GM18502 (cell line): Measurements from ENCODE around the gene PHF2.

Experiments used
- ATAC-seq: cut with Tn5 transposase; IDR thresholded peaks from one replicate; pipeline ENCODE4 v1.9.1; 2021; ENCODE audit warnings: mild to moderate bottlenecking; ENCODE audit not compliant: unreplicated experiment, poor library complexity

The PHF2 gene

GRCh38 chr9:93622691-93623090 lies 46.3 kb downstream of the PHF2 start:
- no peak for ATAC-seq

GRCh38 chr9:93623753-93624152 lies 47.4 kb downstream of the PHF2 start:
- ATAC-seq = no peak

- ATAC-seq = no peak
Measured at GRCh38 chr9:93624431-93624834, 48.0 kb downstream of the PHF2 start.

GRCh38 chr9:93624977-93625376 lies 48.6 kb downstream of the PHF2 start:
- ATAC-seq = no peak

DNA sequence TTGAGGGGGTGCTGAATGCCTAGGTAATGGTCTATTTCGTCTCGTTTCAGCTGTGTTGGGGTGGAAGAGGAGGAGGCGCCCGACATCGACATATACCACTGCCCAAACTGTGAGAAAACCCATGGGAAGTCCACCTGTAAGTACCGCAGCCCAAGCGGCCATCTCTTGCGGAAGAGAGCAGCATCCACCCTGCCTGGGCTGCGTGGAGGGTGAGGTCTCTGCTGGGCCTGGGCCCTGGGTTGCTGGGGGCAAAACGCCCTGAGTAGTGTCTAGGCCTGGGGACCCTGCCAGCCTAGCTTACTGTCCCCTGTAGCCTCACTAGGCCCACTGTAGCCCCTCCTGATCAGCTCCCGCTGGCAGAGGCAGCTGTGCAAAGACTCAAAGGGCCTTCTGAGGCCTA lies 53.5 kb downstream of the PHF2 start:
- ATAC-seq = no peak

GRCh38 chr9:93630806-93631411 lies 54.5 kb downstream of the PHF2 start:
- no peak for ATAC-seq

DNA sequence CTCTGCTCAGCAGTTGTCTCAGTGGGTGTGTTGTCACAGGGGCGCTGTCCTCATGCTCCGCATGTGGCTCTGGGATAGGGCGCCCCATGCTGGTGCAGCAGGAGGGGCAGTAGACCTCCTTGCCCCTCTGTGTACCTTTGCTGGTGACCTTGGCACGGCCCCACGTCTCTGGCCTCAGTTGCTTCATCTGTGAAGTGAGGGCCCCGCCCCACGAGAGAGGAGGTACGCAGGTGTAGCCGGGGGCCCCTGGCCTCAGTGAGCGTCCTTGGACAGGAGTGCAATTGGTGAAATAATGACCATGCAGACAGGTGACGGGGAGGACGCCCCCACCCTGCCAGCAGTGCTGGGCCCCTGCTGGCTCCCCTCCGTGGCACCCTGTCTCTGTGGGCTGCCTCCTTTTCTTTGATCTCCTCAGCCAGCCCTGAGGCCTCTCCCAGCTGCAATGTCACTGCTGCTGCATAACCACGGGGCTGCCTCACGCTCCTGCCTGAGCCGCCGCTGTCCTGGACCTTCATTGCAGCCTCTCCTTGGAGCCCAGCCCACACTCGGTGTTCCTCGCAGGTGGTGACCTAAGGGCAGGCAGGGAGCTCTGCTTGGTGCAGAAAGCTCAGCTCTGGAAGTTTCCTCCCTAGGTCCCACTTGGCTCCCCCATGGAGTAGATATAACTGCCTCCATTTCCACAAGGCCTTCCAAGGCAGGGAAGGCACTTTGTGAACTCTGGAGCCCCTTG lies 57.3 kb downstream of the PHF2 start:
- ATAC-seq = no peak

DNA sequence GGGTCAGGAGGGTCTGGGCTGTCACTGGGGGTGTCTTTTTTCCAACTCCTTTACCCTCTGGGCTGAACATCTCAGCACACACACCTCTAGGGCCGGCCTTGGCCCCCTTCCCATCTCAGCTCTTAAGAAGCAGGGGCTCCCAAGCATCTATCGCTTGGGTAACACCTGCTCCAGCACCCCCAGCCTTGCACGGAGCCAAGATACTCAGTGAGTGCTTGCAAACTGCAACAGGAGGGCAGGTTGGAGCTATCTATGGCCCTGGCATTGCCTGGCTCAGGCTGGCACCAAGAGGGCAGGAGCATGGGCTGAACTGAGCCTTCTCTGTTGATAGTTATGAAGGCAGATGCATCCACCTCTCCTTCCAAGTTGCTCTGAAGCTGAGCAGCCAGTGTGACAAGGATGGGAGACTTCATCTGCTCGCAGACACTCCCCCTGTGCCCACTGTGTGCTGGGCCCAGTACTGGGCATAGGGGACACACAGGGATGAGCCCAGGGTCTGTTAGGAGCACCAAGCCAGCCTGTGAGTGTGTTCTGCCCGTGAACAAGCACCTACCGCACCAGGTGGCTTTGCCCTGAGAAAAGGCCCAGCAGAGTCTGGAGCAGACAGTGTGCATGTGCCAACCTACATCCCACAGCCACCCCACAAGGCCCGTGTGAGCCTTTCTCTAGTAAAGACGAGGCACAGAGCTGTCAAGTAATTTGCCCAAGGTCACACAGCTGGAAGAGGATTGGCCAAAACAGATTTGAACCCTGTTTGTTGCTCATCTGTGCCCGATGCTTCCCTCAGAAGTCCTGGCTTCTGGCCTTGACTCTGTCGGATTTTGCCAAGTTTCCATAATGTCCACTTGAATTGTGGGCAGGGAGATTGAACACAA lies 58.2 kb downstream of the PHF2 start:
- ATAC-seq = no peak

DNA sequence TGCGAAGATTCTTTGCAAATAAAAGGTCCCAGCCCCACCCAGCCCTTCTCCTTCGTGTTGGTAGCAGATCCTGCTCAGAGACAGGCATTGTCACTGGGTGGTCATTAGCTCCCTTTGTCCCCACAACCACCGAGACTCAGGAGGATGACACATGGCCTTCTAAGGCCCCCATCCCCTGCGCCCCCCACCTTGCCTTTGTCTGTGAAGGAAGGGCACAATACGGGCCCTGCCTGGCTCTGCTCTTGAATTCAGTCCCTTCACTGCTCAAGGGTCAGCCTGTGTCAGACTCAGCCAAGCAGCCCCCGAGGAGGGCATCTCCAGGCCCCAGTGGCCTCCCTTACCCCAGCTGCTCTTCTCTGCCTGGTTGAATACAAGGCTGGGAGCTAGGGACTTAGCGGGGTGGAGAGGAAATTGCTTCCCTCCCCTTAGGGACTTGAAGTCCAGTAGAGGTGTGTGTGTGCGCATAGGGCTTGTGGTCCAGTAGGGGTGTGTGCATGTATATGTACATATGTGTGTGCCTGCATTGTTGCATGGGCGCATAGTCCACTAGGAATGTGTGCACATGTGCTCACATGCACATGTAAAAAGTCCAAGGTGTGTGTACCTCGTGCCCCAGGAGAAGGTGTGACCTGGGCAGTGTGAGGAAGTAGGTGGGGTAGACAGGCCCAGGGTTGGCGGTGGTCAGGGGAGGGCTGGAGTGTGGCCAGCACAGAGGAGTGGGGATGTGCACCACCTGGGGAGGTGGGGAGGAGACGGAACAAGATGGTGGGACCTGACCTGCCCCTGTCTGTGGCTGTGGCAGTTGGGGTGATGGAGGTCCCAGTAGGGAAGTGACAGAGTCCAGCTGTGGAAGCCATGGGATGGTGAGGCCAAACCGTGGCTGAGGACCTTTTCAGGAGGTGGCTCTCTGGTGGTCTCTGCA lies 59.1 kb downstream of the PHF2 start:
- no peak for ATAC-seq

- no peak for ATAC-seq
Measured at GRCh38 chr9:93636172-93636661, 59.8 kb downstream of the PHF2 start.

GRCh38 chr9:93636667-93637066 lies 60.3 kb downstream of the PHF2 start:
- ATAC-seq = no peak

- ATAC-seq = no peak
Measured at GRCh38 chr9:93637886-93638285, 61.5 kb downstream of the PHF2 start.

DNA sequence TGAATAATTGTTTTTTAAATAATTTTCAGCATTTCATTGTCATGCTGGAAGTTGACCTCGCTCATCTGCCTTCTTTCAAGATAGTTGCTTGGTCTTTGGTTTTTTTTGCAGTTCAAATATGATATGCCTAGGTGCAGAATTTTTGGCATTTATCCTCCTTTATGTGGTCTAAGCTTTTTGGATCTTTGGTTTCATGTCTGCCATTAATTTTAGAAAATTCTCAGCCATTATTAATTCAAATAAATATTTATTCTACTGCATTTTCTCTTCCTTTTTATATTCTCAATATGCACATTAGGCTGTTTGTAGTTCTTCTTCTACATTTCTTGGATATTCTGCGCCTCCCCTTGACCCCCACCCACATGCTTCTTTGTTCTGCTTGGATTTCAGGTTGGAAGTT lies 63.6 kb downstream of the PHF2 start:
- ATAC-seq = no peak

DNA sequence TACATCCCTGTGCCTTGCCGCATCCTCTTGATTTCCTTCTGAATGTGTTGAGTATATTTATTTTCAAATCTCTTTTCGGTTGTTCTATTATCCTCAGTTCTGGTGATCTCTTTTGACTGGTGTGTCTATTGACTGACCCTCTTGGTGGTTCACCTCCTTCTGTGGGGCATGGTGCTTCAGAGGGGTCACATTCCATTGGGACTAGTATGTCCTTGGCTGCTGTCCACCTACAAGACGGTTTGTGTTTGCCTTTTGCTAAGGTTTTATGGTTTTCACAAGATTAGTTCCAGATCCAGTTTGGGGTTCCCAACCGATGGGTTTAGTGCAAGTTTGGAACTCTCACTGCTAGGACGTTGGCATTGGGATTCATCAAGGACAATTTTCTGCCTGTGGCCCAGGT lies 66.6 kb downstream of the PHF2 start:
- no peak for ATAC-seq

DNA sequence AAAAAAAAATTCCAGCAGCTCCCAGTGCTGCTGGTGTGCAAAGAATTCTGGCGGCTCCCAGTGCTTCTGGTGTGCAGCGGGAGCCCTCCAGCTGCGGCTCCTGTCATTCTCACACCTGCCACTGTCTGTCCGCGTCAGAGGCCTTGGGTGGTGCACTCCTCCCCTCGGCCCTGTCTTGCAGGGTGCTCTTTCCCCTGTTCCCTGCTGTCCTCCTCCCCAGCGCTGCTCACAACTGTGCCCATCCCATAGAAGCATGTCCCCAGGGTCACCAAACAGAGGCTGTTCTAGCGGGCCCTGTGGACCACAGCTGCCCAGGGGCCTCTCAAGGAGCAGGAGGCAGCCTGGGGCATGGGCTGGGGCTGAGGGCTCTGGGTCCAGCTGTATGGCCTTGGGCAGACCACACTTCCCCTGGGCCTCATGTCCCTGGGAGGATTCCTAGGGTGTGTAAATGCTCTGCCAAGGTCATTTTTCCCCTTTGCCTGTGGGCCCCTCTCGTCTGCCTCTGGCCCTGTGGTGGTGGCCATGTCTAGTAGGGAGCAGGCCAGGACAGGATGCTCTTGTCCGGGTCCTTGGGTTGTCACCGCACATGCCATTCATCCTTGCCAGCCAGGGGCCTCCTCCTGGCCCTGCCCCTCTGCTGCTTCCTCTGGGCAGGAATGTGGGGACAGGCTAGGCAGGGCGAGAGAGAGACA lies 68.2 kb downstream of the PHF2 start:
- no peak for ATAC-seq

DNA sequence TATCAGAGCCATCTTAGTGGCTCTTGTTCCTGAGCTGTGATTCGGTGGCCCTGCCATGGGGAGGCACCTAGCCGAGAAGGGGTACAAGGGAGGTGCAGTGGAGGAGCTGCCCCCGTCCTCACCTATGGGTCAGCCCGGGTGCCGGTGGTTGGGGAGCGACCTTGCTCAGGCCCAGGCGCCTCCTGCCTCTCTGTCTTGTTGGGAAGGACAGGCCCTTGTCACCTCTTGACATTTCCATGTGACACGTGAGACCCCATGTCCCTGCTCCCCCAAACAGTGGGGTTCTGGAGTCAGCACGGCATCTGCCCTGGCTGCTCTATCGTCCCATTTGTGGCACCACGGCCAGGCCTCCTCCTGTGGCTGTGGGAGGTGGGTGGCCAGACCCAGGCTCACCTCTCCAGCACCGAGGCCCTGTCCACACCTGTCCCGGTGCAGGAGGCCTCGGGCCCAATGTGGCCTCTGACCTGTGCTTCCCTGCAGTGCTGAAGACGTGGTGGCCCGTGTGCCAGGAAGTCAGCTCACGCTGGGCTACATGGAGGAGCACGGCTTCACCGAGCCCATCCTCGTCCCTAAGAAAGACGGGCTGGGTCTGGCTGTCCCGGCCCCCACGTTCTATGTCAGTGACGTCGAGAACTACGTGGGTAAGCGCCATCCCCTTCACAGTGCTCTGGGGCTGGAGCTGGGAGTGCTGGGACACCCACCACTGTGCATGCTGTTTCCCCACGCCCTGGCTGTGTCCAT lies 68.9 kb downstream of the PHF2 start:
- ATAC-seq = no peak

- ATAC-seq = no peak
Measured at GRCh38 chr9:93645921-93646639, 69.7 kb downstream of the PHF2 start.

GRCh38 chr9:93646640-93647178 lies 70.3 kb downstream of the PHF2 start:
- no peak for ATAC-seq
